Panc1 (cell line): ENCODE results near the gene WHAMM.

ENCODE experiments used
- CTCF ChIP-seq: fragments of 450-650 bp; IDR thresholded peaks from 2 replicates; pipeline ENCODE4 v1.5.1; 2017; ENCODE audit warnings: mild to moderate bottlenecking
- POLR2AphosphoS5 ChIP-seq: IDR thresholded peaks from 2 replicates; pipeline ENCODE4 v1.6.1; 2012; ENCODE audit warnings: mild to moderate bottlenecking, low read depth, low read length, moderate library complexity
- SIN3A ChIP-seq: IDR thresholded peaks from 2 replicates; pipeline ENCODE4 v1.6.1; 2012; ENCODE audit warnings: low read depth, mild to moderate bottlenecking, low read length, moderate library complexity, borderline replicate concordance; ENCODE audit not compliant: insufficient read depth
- TCF7L2 ChIP-seq: IDR thresholded peaks from 2 replicates; pipeline ENCODE4 v1.6.1; 2011; ENCODE audit warnings: mild to moderate bottlenecking, low read depth, low read length, inconsistent platforms
- TF ChIP-seq, protein P1 (sequence below), 2 experiments: IDR thresholded peaks; 2 replicates each; pipeline ENCODE4 v1.6.1; 2011 to 2012; ENCODE audit warnings: low read depth in 2 of 2, control low read depth in 1 of 2, low read length in 1 of 2, mild to moderate bottlenecking in 1 of 2, moderate library complexity in 1 of 2; ENCODE audit not compliant: insufficient read depth in 1 of 2

- no peak for TF ChIP-seq POLR2AphosphoS5
- TF ChIP-seq CTCF = no peak
- TF ChIP-seq, protein P1, sequence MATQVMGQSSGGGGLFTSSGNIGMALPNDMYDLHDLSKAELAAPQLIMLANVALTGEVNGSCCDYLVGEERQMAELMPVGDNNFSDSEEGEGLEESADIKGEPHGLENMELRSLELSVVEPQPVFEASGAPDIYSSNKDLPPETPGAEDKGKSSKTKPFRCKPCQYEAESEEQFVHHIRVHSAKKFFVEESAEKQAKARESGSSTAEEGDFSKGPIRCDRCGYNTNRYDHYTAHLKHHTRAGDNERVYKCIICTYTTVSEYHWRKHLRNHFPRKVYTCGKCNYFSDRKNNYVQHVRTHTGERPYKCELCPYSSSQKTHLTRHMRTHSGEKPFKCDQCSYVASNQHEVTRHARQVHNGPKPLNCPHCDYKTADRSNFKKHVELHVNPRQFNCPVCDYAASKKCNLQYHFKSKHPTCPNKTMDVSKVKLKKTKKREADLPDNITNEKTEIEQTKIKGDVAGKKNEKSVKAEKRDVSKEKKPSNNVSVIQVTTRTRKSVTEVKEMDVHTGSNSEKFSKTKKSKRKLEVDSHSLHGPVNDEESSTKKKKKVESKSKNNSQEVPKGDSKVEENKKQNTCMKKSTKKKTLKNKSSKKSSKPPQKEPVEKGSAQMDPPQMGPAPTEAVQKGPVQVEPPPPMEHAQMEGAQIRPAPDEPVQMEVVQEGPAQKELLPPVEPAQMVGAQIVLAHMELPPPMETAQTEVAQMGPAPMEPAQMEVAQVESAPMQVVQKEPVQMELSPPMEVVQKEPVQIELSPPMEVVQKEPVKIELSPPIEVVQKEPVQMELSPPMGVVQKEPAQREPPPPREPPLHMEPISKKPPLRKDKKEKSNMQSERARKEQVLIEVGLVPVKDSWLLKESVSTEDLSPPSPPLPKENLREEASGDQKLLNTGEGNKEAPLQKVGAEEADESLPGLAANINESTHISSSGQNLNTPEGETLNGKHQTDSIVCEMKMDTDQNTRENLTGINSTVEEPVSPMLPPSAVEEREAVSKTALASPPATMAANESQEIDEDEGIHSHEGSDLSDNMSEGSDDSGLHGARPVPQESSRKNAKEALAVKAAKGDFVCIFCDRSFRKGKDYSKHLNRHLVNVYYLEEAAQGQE (IDR thresholded peaks at IDR 0.05; ENCODE audit: insufficient read depth in 1 of 2, low read depth in 2 of 2, low read length in 1 of 2) = no peak
- TF ChIP-seq TCF7L2 = no peak
- no peak for TF ChIP-seq SIN3A
Observed at GRCh38 chr15:82763361-82764116, 45.9 kb upstream of the WHAMM start.
